GM23338 (cell line): ENCODE measurements around the gene IL18BP. TPM values are rescaled to one million over a fixed set of nuclear protein-coding genes. Genes with fewer than 3 reads are reported as not detected.

Experiments
- ATAC-seq: fragments of 200-7000 bp; cut with Tn5 transposase; 3 replicates; pipeline ENCODE4 v1.9.1; 2020
- DNase-seq: peaks from one replicate; pipeline ENCODE4 v3.0.0-alpha.2; 2015; ENCODE audit warnings: low spot score
- H2AFZ ChIP-seq: fragments of 200-600 bp; sonication (generic); 2 replicates; pipeline ENCODE4 v1.8.0; 2016; ENCODE audit warnings: antibody characterized with exemption, mild to moderate bottlenecking, moderate library complexity
- H3F3A ChIP-seq: fragments of 200-600 bp; sonication (generic); replicated peaks from 2 replicates; pipeline ENCODE4 v1.8.0; 2017; ENCODE audit warnings: antibody characterized with exemption, mixed run types, low read depth
- H3K27ac ChIP-seq: fragments of 200-600 bp; sonication (generic); 2 replicates; pipeline ENCODE4 v1.6.1; 2016; ENCODE audit warnings: low read depth
- H3K27me3 ChIP-seq: fragments of 200-600 bp; sonication (generic); 2 replicates; pipeline ENCODE4 v1.8.0; 2016; ENCODE audit warnings: mild to moderate bottlenecking, mixed run types, moderate library complexity; ENCODE audit not compliant: insufficient read depth
- H3K36me3 ChIP-seq: fragments of 200-600 bp; sonication (generic); 2 replicates; pipeline ENCODE4 v1.8.0; 2016; ENCODE audit warnings: mild to moderate bottlenecking; ENCODE audit not compliant: insufficient read depth
- H3K4me1 ChIP-seq: fragments of 200-600 bp; sonication (generic); 2 replicates; pipeline ENCODE4 v1.8.0; 2016; ENCODE audit warnings: mild to moderate bottlenecking, moderate library complexity; ENCODE audit not compliant: insufficient read depth
- H3K4me2 ChIP-seq: fragments of 200-600 bp; sonication (generic); 2 replicates; pipeline ENCODE4 v1.7.1; 2017; ENCODE audit warnings: mixed run types
- H3K4me3 ChIP-seq: fragments of 200-600 bp; sonication (generic); 2 replicates; pipeline ENCODE4 v1.6.1; 2016; ENCODE audit warnings: mixed run types
- H3K79me2 ChIP-seq: fragments of 200-600 bp; sonication (generic); replicated peaks from 2 replicates; pipeline ENCODE4 v1.8.0; 2017; ENCODE audit warnings: mild to moderate bottlenecking; ENCODE audit not compliant: insufficient read depth
- H3K9me2 ChIP-seq: fragments of 200-600 bp; sonication (generic); 2 replicates; pipeline ENCODE4 v1.8.0; 2017; ENCODE audit not compliant: insufficient read depth
- H4K20me1 ChIP-seq: fragments of 200-600 bp; sonication (generic); replicated peaks from 2 replicates; pipeline ENCODE4 v1.8.0; 2017; ENCODE audit warnings: mild to moderate bottlenecking; ENCODE audit not compliant: insufficient read depth
- H3K27ac Mint-ChIP-seq: 2 replicates; pipeline ENCODE4 v1.8.0; 2020; ENCODE audit warnings: inconsistent platforms, mild to moderate bottlenecking, moderate library complexity, mixed read lengths
- H3K27me3 Mint-ChIP-seq: 3 replicates; pipeline ENCODE4 v1.8.0; 2022; ENCODE audit warnings: low read depth, mild to moderate bottlenecking, moderate library complexity, mixed read lengths, inconsistent platforms; ENCODE audit not compliant: insufficient read depth, poor library complexity
- H3K36me3 Mint-ChIP-seq: 3 replicates; pipeline ENCODE4 v1.8.0; 2021; ENCODE audit warnings: low read depth, mild to moderate bottlenecking, inconsistent platforms, moderate library complexity, mixed read lengths
- H3K4me1 Mint-ChIP-seq: 3 replicates; pipeline ENCODE4 v1.8.0; 2020; ENCODE audit warnings: mild to moderate bottlenecking, inconsistent platforms, mixed read lengths
- H3K4me3 Mint-ChIP-seq: 3 replicates; pipeline ENCODE4 v1.8.0; 2021; ENCODE audit warnings: moderate library complexity, mild to moderate bottlenecking, inconsistent platforms, mixed read lengths
- H3K9me3 Mint-ChIP-seq: 3 replicates; pipeline ENCODE4 v1.8.0; 2020; ENCODE audit warnings: moderate library complexity, mild to moderate bottlenecking, inconsistent platforms, mixed read lengths
- EZH2phosphoT487 ChIP-seq: fragments of 200-600 bp; sonication (generic); IDR thresholded peaks from one replicate; pipeline ENCODE4 v1.8.1; 2018; ENCODE audit warnings: antibody characterized with exemption; ENCODE audit not compliant: unreplicated experiment
- JUNB ChIP-seq: IDR thresholded peaks from one replicate; pipeline ENCODE4 v1.6.1; 2016; ENCODE audit warnings: antibody characterized with exemption; ENCODE audit not compliant: unreplicated experiment
- NANOG ChIP-seq: IDR thresholded peaks from 2 replicates; pipeline ENCODE4 v1.6.1; 2016; ENCODE audit warnings: antibody characterized with exemption, borderline replicate concordance
- POLR2AphosphoS5 ChIP-seq: IDR thresholded peaks from 2 replicates; pipeline ENCODE4 v1.6.1; 2016; ENCODE audit warnings: antibody characterized with exemption, low read depth
- ZNF331 ChIP-seq: fragments of 250-450 bp; sonication (Bioruptor Pico); IDR thresholded peaks from 2 replicates; pipeline ENCODE4 v1.5.0; 2020; ENCODE audit warnings: low read depth, mild to moderate bottlenecking, moderate library complexity
- polyA plus RNA-seq: library from polyadenylated mRNA; unstranded; fragments of >200 nt; fragmentation: Nextera tagmentation; extraction: Ambion mirVana; gene quantifications from 2 replicates; pipeline ENCODE4 v1.2.1, GENCODE V29; 2016
- total RNA-seq: library from RNA; depleted of rRNA; stranded (reverse); fragments of >200 nt; shearing (Covaris generic); gene quantifications from 2 replicates; pipeline ENCODE4 v1.2.3, GENCODE V29; 2014
- TF ChIP-seq, protein P1 (sequence below), 2 experiments: fragments of 200-600 bp in 1 of 2; sonication (generic) in 1 of 2; conservative IDR thresholded peaks; 2 replicates each; pipeline versions ENCODE4 v1.5.1 to v1.6.1; 2016 to 2017; ENCODE audit warnings: antibody characterized with exemption in 2 of 2, low read depth in 2 of 2, mild to moderate bottlenecking in 2 of 2, moderate library complexity in 1 of 2

The IL18BP gene
- total and polyA plus RNA-seq, 2 experiments from 2014 or later, result 3.8 to 11.2 TPM

DNA sequence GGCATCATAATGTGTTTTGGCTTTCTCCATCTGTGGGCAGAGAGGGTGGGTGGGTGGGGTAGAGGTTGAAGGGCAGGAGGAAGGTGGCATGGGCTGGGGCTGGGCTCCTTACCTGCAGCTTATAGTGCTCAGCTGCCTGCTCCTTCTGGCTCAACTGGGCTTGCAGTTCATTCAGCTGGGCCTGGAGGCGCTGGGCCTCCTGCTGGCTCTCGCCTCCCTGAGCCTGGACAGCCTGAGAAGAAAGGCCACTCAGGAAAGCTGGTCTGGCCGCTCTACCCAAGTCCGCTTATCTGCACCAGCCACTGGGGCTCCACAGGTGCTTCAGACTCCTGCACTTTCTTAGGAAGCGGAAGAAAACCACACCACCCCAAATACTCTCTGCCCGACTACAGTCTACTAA is 10.4 kb downstream of the IL18BP start (continued):
- TF ChIP-seq, protein P1, sequence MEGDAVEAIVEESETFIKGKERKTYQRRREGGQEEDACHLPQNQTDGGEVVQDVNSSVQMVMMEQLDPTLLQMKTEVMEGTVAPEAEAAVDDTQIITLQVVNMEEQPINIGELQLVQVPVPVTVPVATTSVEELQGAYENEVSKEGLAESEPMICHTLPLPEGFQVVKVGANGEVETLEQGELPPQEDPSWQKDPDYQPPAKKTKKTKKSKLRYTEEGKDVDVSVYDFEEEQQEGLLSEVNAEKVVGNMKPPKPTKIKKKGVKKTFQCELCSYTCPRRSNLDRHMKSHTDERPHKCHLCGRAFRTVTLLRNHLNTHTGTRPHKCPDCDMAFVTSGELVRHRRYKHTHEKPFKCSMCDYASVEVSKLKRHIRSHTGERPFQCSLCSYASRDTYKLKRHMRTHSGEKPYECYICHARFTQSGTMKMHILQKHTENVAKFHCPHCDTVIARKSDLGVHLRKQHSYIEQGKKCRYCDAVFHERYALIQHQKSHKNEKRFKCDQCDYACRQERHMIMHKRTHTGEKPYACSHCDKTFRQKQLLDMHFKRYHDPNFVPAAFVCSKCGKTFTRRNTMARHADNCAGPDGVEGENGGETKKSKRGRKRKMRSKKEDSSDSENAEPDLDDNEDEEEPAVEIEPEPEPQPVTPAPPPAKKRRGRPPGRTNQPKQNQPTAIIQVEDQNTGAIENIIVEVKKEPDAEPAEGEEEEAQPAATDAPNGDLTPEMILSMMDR (conservative IDR thresholded peaks at IDR 0.05; ENCODE audit: low read depth in 2 of 2), result no peak
- no peak for TF ChIP-seq ZNF331 (CRISPR knock-in tag)

DNA sequence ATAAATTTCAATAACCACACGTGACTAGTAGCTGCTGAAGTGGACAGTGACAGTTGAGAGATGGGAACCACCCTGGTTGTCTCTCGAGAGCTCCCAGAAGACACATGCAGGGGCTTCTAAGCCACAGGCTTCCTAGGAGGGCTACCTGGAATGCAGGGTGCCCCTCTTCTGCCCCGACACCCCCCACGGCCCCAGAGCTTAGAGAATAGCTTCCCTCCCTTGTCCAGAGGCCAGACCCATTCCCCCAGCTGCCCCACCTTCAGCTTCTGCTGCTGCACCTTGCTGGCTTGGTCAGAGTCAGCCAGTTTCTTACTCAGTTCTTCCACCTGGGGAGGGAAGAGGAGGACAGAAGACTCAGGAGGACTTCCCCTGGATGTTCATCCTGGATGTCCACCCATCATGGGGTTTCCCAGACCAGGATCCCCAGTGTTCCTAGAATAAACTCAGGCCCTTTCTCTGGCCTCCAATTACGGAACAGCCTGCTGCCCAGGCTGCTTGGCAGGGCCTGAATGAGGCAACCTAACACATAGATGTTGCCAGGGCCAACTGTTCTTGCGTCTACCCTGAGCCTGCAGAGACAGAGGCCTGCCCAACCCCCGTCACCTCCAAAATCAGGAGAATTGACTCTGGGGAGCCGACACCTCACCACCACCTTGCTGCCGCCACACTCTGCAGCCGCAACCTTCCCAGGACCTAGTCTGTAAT is 12.0 kb downstream of the IL18BP start:
- H3K36me3 Mint-ChIP-seq, result peaks cover 91% of the 10 kb centered on the region
- peaks cover 25% of the 10 kb centered on the region for H4K20me1 ChIP-seq
- no peak overlapping the region for H3K4me2 ChIP-seq
- no peaks in the 10 kb centered on the region for H3K9me2 ChIP-seq
- H3K27ac Mint-ChIP-seq, result no peak overlapping the region
- H3K4me1 Mint-ChIP-seq, result no peaks in the 10 kb centered on the region; the same call in 2 of the 3 replicates
- H3K9me3 Mint-ChIP-seq, result peaks cover 2% of the 10 kb centered on the region; the same call in 1 of the 3 replicates
- ATAC-seq, result no peak
- peaks cover 3% of the 10 kb centered on the region; the same call in 1 of the 2 replicates for H3F3A ChIP-seq
- H3K79me2 ChIP-seq, result no peaks in the 10 kb centered on the region
- no peak overlapping the region for H3K27ac ChIP-seq
- H3K27me3 Mint-ChIP-seq, result peaks cover 39% of the 10 kb centered on the region
- TF ChIP-seq, protein P1 (conservative IDR thresholded peaks at IDR 0.05; ENCODE audit: low read depth in 2 of 2), result no peak
- TF ChIP-seq EZH2phosphoT487, result no peak
- no peak for TF ChIP-seq NANOG
- TF ChIP-seq JUNB, result no peak
- 0 out of 2 replicates have a peak, but pooled peaks have one; percentile 23 for TF ChIP-seq POLR2AphosphoS5
- H3K4me1 ChIP-seq, result no peaks in the 10 kb centered on the region
- no peaks in the 10 kb centered on the region for H3K27me3 ChIP-seq
- no peak overlapping the region for H3K4me3 Mint-ChIP-seq
- no peak overlapping the region for H3K4me3 ChIP-seq
- no peak for DNase-seq
- peaks cover 12% of the 10 kb centered on the region; the same call in 1 of the 2 replicates for H3K36me3 ChIP-seq
- no peak overlapping the region for H2AFZ ChIP-seq

DNA sequence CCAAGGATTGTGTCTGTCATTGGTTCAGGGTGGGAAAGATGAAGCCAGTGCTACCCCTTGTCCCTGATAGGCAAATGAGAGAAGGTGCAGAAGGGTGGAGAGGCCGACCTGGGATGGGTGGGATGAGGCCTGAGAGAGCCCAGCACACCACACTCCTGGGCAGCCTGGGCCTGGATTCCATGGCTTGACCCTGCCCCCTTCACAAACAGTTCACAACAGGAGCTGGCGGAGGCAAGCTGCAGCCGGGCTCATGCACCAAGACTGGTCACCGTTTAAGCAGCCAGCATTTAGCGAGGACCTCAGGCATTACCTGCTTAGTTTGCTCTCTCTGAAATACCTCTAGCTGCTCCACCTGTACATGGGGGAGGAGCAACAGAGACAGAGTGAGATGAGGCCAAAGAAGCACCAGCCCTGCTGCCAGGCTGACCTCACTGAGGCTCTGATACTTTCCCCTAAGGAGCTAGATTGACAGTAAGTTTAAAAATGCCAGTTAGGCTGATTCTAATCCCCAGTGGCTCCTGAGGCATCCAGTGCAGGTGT is 13.5 kb downstream of the IL18BP start:
- no peaks in the 10 kb centered on the region for H3K27me3 ChIP-seq
- no peak overlapping the region for H3K4me3 ChIP-seq
- Mint-ChIP-seq H3K27me3 (peaks cover 27% of the 10 kb centered on the region), H3K27ac (no peak overlapping the region), H3K9me3 (peaks cover 2% of the 10 kb centered on the region; the same call in 1 of the 3 replicates), H3K36me3 (peaks cover 91% of the 10 kb centered on the region), H3K4me3 (no peak overlapping the region), H3K4me1 (no peaks in the 10 kb centered on the region; the same call in 2 of the 3 replicates)
- H2AFZ ChIP-seq, result no peak overlapping the region
- peaks cover 20% of the 10 kb centered on the region for H4K20me1 ChIP-seq
- H3K4me1 ChIP-seq, result no peaks in the 10 kb centered on the region
- peaks cover 17% of the 10 kb centered on the region for H3K36me3 ChIP-seq
- H3K9me2 ChIP-seq, result no peaks in the 10 kb centered on the region
- H3K4me2 ChIP-seq, result no peak overlapping the region
- H3K79me2 ChIP-seq, result no peaks in the 10 kb centered on the region
- H3K27ac ChIP-seq, result no peak overlapping the region
- H3F3A ChIP-seq, result peaks cover 3% of the 10 kb centered on the region; the same call in 1 of the 2 replicates
- no peak for DNase-seq
- no peak for ATAC-seq
- TF ChIP-seq ZNF331 (CRISPR knock-in tag) (no peak), POLR2AphosphoS5 (no peak), NANOG (no peak)
- TF ChIP-seq, protein P1 (conservative IDR thresholded peaks at IDR 0.05; ENCODE audit: low read depth in 2 of 2), result no peak
